Islet precursor cell (in vitro differentiated cells): ENCODE results near the gene MXRA8.

Source experiments
- DNase-seq: peaks from one replicate; pipeline ENCODE4 v3.0.0-alpha.2; 2018

MXRA8 gene

GRCh38 chr1:1365875-1366698 lies 7.7 kb upstream of the MXRA8 start:
- DNase-seq: no peak

- DNase-seq: no peak
Observed at GRCh38 chr1:1364266-1364665, 5.9 kb upstream of the MXRA8 start.

- DNase-seq: peak; percentile 89
Observed at GRCh38 chr1:1361982-1362423, 3.6 kb upstream of the MXRA8 start.

GRCh38 chr1:1361233-1361981 lies 3.1 kb upstream of the MXRA8 start:
- DNase-seq: no peak

- peak; percentile 99 for DNase-seq
Observed at GRCh38 chr1:1360506-1361169, 2.3 kb upstream of the MXRA8 start.

GRCh38 chr1:1359664-1360468 lies 1.5 kb upstream of the MXRA8 start:
- DNase-seq: peak; percentile 88

GRCh38 chr1:1359308-1359663 lies 931 bp upstream of the MXRA8 start:
- no peak for DNase-seq

GRCh38 chr1:1357871-1358432 lies 403 bp downstream of the MXRA8 start:
- DNase-seq: no peak

- no peak for DNase-seq
Observed at GRCh38 chr1:1356796-1357401, 1.5 kb downstream of the MXRA8 start.

GRCh38 chr1:1356166-1356795 lies 2.1 kb downstream of the MXRA8 start:
- no peak for DNase-seq

GRCh38 chr1:1355416-1355815 lies 2.9 kb downstream of the MXRA8 start:
- DNase-seq: no peak

GRCh38 chr1:1354271-1355247 lies 3.8 kb downstream of the MXRA8 start:
- DNase-seq: no peak

- no peak for DNase-seq
Observed at GRCh38 chr1:1353389-1354151, 4.8 kb downstream of the MXRA8 start.

GRCh38 chr1:1352786-1353388 lies 5.5 kb downstream of the MXRA8 start:
- no peak for DNase-seq

- DNase-seq: peak; percentile 81
Observed at GRCh38 chr1:1351511-1352427, 6.6 kb downstream of the MXRA8 start.

- DNase-seq: peak; percentile 81
Observed at GRCh38 chr1:1349256-1350012, 8.9 kb downstream of the MXRA8 start, which contains the start of gene DVL1. TSS of gene DVL1 (minus strand) at chr1:1349418. CDS start at chr1:1349065, 353 bp downstream.
